Cardiac muscle cell (in vitro differentiated cells and primary cell): Measurements from ENCODE around the gene NEDD4L. TPM values are rescaled to one million over a fixed set of nuclear protein-coding genes. Genes with fewer than 3 reads are reported as not detected.

Experiments used
- DNase-seq, 2 donors: peaks; one replicate each; pipeline versions ENCODE4 v3.0.0 to v3.0.0-alpha.2; 2010 to 2017; ENCODE audit warnings: low read depth in 1 of 2, low spot score in 1 of 2
- H3K27ac ChIP-seq: fragments of 200-600 bp; sonication (generic); 2 replicates; pipeline ENCODE4 v1.5.1; 2016
- H3K27me3 ChIP-seq: fragments of 200-600 bp; sonication (generic); 2 replicates; pipeline ENCODE4 v1.6.0; 2016; ENCODE audit warnings: control low read depth
- H3K36me3 ChIP-seq: fragments of 200-600 bp; sonication (generic); 2 replicates; pipeline ENCODE4 v1.5.1; 2016; ENCODE audit warnings: control low read depth
- H3K4me1 ChIP-seq: fragments of 200-600 bp; sonication (generic); 2 replicates; pipeline ENCODE4 v1.8.1; 2017; ENCODE audit warnings: low read depth, mild to moderate bottlenecking, mixed run types
- H3K4me3 ChIP-seq: fragments of 200-600 bp; sonication (generic); 2 replicates; pipeline ENCODE4 v1.5.1; 2016; ENCODE audit warnings: mild to moderate bottlenecking
- H3K9me3 ChIP-seq: fragments of 200-600 bp; sonication (generic); 2 replicates; pipeline ENCODE4 v1.5.1; 2017; ENCODE audit warnings: low read depth, mild to moderate bottlenecking, control low read depth
- polyA plus RNA-seq: library from polyadenylated mRNA; unstranded; fragments of >200 nt; fragmentation: Nextera tagmentation; extraction: Ambion mirVana; gene quantifications from 2 replicates; pipeline ENCODE4 v1.2.1, GENCODE V29; 2016
- total RNA-seq: library from RNA; depleted of rRNA; stranded (reverse); fragments of >200 nt; gene quantifications from 2 replicates; pipeline ENCODE4 v1.2.3, GENCODE V29; 2016
- TF ChIP-seq, protein P1 (sequence below): IDR thresholded peaks from 2 replicates; pipeline ENCODE4 v1.5.1; 2012; ENCODE audit warnings: low read depth, mild to moderate bottlenecking, low read length

The NEDD4L gene
- total and polyA plus RNA-seq, 2 experiments from 2014 or later = 30.8 to 40.5 TPM

- no peak overlapping the region for H3K4me3 ChIP-seq
- DNase-seq = peak in 1 of 2 donors; percentile 67
Measured at GRCh38 chr18:58205443-58206160, 161.6 kb downstream of the NEDD4L start.

DNA sequence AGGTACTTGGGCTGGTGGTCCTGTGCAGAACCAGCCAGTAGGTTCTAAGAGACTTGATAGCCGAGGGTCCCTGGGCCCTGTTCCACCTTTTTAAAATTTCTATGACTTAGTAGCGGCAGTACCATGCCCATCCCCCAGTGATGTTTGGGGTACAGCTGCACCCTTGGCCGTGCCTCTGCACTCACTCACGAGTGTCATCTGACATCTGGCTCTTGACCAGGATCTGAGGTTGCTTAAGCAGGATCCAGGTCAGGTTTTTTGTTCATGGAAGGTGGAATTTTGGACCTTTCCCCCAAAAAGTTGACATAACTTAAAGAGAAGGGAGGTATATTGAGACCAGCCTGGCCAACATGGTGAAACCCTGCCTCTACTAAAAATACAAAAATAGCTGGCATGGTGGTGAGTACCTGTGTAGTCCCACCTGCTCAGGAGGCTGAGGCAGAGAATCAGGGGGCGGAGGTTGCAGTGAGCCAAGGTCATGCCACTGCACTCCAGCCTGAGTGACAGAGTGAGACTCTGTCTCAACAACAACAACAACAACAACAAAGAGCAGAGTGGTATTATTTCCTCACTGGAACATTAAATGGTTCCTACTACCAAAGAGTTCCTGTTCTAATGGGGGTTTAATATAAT lies 163.6 kb downstream of the NEDD4L start:
- TF ChIP-seq, protein P1, sequence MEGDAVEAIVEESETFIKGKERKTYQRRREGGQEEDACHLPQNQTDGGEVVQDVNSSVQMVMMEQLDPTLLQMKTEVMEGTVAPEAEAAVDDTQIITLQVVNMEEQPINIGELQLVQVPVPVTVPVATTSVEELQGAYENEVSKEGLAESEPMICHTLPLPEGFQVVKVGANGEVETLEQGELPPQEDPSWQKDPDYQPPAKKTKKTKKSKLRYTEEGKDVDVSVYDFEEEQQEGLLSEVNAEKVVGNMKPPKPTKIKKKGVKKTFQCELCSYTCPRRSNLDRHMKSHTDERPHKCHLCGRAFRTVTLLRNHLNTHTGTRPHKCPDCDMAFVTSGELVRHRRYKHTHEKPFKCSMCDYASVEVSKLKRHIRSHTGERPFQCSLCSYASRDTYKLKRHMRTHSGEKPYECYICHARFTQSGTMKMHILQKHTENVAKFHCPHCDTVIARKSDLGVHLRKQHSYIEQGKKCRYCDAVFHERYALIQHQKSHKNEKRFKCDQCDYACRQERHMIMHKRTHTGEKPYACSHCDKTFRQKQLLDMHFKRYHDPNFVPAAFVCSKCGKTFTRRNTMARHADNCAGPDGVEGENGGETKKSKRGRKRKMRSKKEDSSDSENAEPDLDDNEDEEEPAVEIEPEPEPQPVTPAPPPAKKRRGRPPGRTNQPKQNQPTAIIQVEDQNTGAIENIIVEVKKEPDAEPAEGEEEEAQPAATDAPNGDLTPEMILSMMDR = no peak
- no peak overlapping the region for H3K4me3 ChIP-seq

More at GRCh38 chr18:58205443-58206160, 161.6 kb downstream of the NEDD4L start:
- H3K27me3 ChIP-seq = no peaks in the 10 kb centered on the region
- TF ChIP-seq, protein P1 = no peak
- no peaks in the 10 kb centered on the region for H3K36me3 ChIP-seq
- H3K4me1 ChIP-seq = peaks cover 9% of the 10 kb centered on the region
- H3K27ac ChIP-seq = no peak overlapping the region
- H3K9me3 ChIP-seq = no peaks in the 10 kb centered on the region

DNA sequence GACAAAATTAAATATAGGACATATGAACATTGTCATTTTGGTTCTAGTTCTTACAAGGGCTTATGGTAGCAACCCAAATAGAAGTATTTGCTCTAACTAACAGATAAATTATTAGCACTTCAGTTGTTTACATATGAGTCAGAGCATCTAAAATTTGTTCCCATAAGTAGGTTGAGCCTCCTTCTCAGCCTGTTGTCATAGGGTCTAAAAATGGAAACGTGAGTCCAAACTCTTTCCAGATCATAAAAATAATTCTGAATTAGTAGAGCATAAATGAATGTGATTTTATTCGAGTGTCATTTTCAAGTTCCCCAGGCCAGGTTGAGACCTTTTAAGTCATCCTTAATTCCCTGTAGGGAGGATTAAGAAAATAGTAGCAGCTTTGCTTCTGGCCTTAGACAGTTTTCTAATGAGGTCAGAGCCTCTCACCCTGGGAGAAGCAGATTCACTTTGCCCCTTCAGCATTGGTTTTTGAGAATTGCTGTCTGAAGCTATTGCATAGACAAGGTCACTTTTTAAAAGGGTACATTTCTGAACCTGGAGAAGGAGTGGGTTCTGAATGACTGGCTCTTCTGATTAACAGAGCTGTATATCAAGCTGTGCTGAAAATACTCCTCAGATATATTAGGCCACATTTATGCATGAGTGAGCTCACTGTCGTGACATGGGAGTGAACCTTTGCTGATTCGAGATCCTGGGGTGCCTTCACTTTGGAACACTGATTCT lies 164.3 kb downstream of the NEDD4L start:
- H3K4me1 ChIP-seq = peaks cover 9% of the 10 kb centered on the region
- H3K4me3 ChIP-seq = no peak overlapping the region
- H3K9me3 ChIP-seq = no peaks in the 10 kb centered on the region
- TF ChIP-seq, protein P1 = no peak
- DNase-seq = no peak
- no peaks in the 10 kb centered on the region for H3K27me3 ChIP-seq
- H3K27ac ChIP-seq = peak overlapping the region; percentile 83
- H3K36me3 ChIP-seq = no peaks in the 10 kb centered on the region

More for the DNA sequence above, 163.6 kb downstream of the NEDD4L start:
- DNase-seq = no peak
- Histone ChIP-seq H3K9me3 (no peaks in the 10 kb centered on the region), H3K4me1 (peaks cover 9% of the 10 kb centered on the region), H3K27me3 (no peaks in the 10 kb centered on the region), H3K36me3 (no peaks in the 10 kb centered on the region), H3K27ac (no peak overlapping the region)

DNA sequence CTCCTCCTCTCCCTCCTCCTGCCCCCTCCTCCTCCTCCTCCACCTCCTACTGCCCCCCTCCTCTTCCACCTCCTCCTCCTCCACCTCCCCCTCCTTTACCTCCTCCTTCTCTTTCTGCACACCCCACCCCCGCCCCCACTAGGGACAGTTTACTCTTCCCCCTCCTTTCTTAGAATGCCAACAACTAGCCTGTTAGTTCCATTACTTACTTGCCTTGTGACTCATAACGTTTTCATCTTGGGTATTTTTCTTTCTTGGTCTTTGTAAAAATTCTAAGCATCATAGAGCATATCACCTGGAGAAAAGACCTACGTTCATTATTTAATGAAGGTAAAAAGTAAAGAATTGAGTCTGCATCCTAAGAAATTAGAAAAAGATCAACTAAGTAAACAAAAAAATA lies 165.3 kb downstream of the NEDD4L start:
- H3K9me3 ChIP-seq = no peaks in the 10 kb centered on the region
- no peak for DNase-seq
- peaks cover 9% of the 10 kb centered on the region for H3K4me1 ChIP-seq
- H3K4me3 ChIP-seq = no peak overlapping the region
- H3K36me3 ChIP-seq = no peaks in the 10 kb centered on the region
- no peaks in the 10 kb centered on the region for H3K27me3 ChIP-seq
- TF ChIP-seq, protein P1 = no peak
- H3K27ac ChIP-seq = no peak overlapping the region

DNA sequence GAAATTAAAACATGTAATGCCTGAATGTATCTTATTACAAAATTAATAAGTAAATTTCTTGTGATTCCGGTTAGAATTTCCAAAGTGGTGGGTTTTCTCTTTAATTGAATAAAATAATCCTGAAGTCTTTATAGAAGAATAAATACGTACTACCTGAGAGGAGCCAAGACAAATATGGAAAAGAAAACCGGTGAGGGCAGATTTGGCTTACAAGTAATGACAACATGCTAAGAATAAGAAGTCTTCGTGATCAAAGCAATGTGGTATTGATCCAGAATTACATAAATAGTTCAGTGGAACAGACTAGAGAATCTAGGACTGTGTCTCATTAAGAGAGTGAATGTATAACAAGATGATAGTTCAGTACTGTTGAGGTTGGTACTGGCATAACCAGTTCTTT lies 167.5 kb downstream of the NEDD4L start:
- TF ChIP-seq, protein P1 = no peak
- H3K9me3 ChIP-seq = no peaks in the 10 kb centered on the region

More for the DNA sequence above, 167.5 kb downstream of the NEDD4L start:
- no peak overlapping the region for H3K27ac ChIP-seq
- H3K4me1 ChIP-seq = peaks cover 19% of the 10 kb centered on the region
- no peak for DNase-seq
- no peaks in the 10 kb centered on the region for H3K36me3 ChIP-seq
- no peaks in the 10 kb centered on the region for H3K27me3 ChIP-seq
- no peak overlapping the region for H3K4me3 ChIP-seq
